Keratinocyte (primary cell): ENCODE measurements around the gene ITSN1. TPM values are rescaled to one million over a fixed set of nuclear protein-coding genes. Genes with fewer than 3 reads are reported as not detected.

Source experiments
- DNase-seq: peaks from one replicate; pipeline ENCODE4 v3.0.0-alpha.2; 2011; ENCODE audit warnings: low read depth, missing footprints, low spot score
- FAIRE-seq: peaks from 2 replicates; lab custom pipeline; 2011; peaks lifted over from hg19 to GRCh38; lab: Jason Lieb, UNC
- H2AFZ ChIP-seq: 2 replicates; pipeline ENCODE4 v1.6.0; 2012; ENCODE audit warnings: low read length, control low read depth, inconsistent platforms; ENCODE audit not compliant: control insufficient read depth
- H3K27ac ChIP-seq: 2 replicates; pipeline ENCODE4 v1.5.1; 2011; ENCODE audit warnings: low read length; ENCODE audit not compliant: control insufficient read depth, insufficient read depth
- H3K27me3 ChIP-seq: 3 replicates; pipeline ENCODE4 v1.6.0; 2011; ENCODE audit warnings: low read length; ENCODE audit not compliant: control insufficient read depth, insufficient read depth; ENCODE audit errors: extremely low read depth
- H3K36me3 ChIP-seq, 2 experiments: 2 replicates in 1 of 2; 3 replicates in 1 of 2; pipeline ENCODE4 v1.5.1; 2011; ENCODE audit warnings: low read length in 2 of 2, mild to moderate bottlenecking in 1 of 2; ENCODE audit not compliant: control insufficient read depth in 2 of 2, insufficient read depth in 2 of 2; ENCODE audit errors: extremely low read depth in 1 of 2
- H3K4me1 ChIP-seq: 3 replicates; pipeline ENCODE4 v1.5.1; 2011; ENCODE audit warnings: low read length; ENCODE audit not compliant: control insufficient read depth, insufficient read depth; ENCODE audit errors: extremely low read depth
- H3K4me2 ChIP-seq: 3 replicates; pipeline ENCODE4 v1.6.0; 2011; ENCODE audit warnings: low read depth, low read length; ENCODE audit not compliant: control insufficient read depth, insufficient read depth; ENCODE audit errors: extremely low read depth
- H3K4me3 ChIP-seq, 3 experiments: fragments of 200-600 bp in 1 of 3; sonication (generic) in 1 of 3; 2 replicates in 2 of 3; 3 replicates in 1 of 3; pipeline ENCODE4 v1.5.1; 2011 to 2016; ENCODE audit warnings: low read length in 3 of 3, mild to moderate bottlenecking in 3 of 3, control low read depth in 2 of 3, inconsistent platforms in 1 of 3, low read depth in 1 of 3, mixed read lengths in 1 of 3, mixed run types in 1 of 3, moderate library complexity in 1 of 3; ENCODE audit not compliant: control insufficient read depth in 2 of 3, insufficient read depth in 2 of 3; ENCODE audit errors: extremely low read depth in 1 of 3
- H3K79me2 ChIP-seq: 2 replicates; pipeline ENCODE4 v1.6.0; 2012; ENCODE audit warnings: low read length; ENCODE audit not compliant: control insufficient read depth, insufficient read depth
- H3K9ac ChIP-seq: 3 replicates; pipeline ENCODE4 v1.6.0; 2011; ENCODE audit warnings: low read length; ENCODE audit not compliant: control insufficient read depth, insufficient read depth; ENCODE audit errors: extremely low read depth
- H3K9me1 ChIP-seq: 3 replicates; pipeline ENCODE4 v1.6.0; 2011; ENCODE audit warnings: low read length; ENCODE audit not compliant: control insufficient read depth, insufficient read depth; ENCODE audit errors: extremely low read depth
- H3K9me3 ChIP-seq: 2 replicates; pipeline ENCODE4 v1.5.1; 2012; ENCODE audit warnings: low read depth, low read length; ENCODE audit not compliant: control insufficient read depth
- H4K20me1 ChIP-seq: 3 replicates; pipeline ENCODE4 v1.6.0; 2011; ENCODE audit warnings: low read length; ENCODE audit not compliant: control insufficient read depth, insufficient read depth; ENCODE audit errors: extremely low read depth
- CTCF ChIP-seq, 3 experiments: IDR thresholded peaks in 1 of 3; conservative IDR thresholded peaks in 1 of 3; optimal IDR thresholded peaks in 1 of 3; 2 replicates in 2 of 3; 3 replicates in 1 of 3; pipeline versions ENCODE3 to v1.5.1; 2011; ENCODE audit warnings: low read length in 3 of 3, mild to moderate bottlenecking in 3 of 3, moderate library complexity in 2 of 3, control low read depth in 1 of 3, inconsistent platforms in 1 of 3; ENCODE audit not compliant: insufficient read depth in 2 of 3; ENCODE audit errors: extremely low read depth in 1 of 3
- EZH2 ChIP-seq: IDR thresholded peaks from one replicate; pipeline ENCODE4 v1.6.1; 2012; ENCODE audit warnings: inconsistent platforms, mild to moderate bottlenecking, low read length, moderate library complexity
- dilution Hi-C: fragments of 300-500 bp; cut with MboI; formaldehyde crosslinking; loops from one replicate; pipeline ENCODE4 v1.7.0; 2020; ENCODE audit warnings: low sequenced_read_pairs; ENCODE audit not compliant: extremely low pct_ligation_motif_present
- polyA plus RNA-seq, 5 experiments: library from polyadenylated mRNA; depleted of rRNA in 3 of 5; stranded (reverse) in 3 of 5; stranded (forward) in 1 of 5; unstranded in 1 of 5; fragments of >200 nt; gene quantifications; 1 replicate in 1 of 5; 2 replicates in 3 of 5; 3 replicates in 1 of 5; pipeline versions ENCODE4 v1.2.1 to v1.2.3, GENCODE V29; 2011 to 2012; ENCODE audit warnings: missing spikeins in 2 of 5, low read depth in 1 of 5, low replicate concordance in 1 of 5

The ITSN1 gene
- polyA plus RNA-seq, 1 donor (not counting 4 experiments of a cell fraction or from before 2014, with no cell fraction given), result 34.3 TPM

- Histone ChIP-seq H3K27ac (no peak overlapping the region), H4K20me1 (no peaks in the 10 kb centered on the region), H3K27me3 (no peaks in the 10 kb centered on the region), H3K4me3 (no peak overlapping the region), H3K9ac (no peak overlapping the region), H3K36me3 (peaks cover 5 to 8% of the 10 kb centered on the region in 2 experiments), H3K79me2 (no peaks in the 10 kb centered on the region), H3K4me2 (no peak overlapping the region), H3K9me1 (no peaks in the 10 kb centered on the region), H3K4me1 (peaks cover 3% of the 10 kb centered on the region), H2AFZ (no peak overlapping the region), H3K9me3 (no peaks in the 10 kb centered on the region)
- dilution Hi-C loops, result no loop called here
- FAIRE-seq (no peak), DNase-seq (no peak)
- TF ChIP-seq CTCF (optimal IDR thresholded peaks at IDR 0.05 in 1 of 3, IDR thresholded peaks at IDR 0.05 in 1 of 3, conservative IDR thresholded peaks at IDR 0.05 in 1 of 3; ENCODE audit: extremely low read depth in 1 of 3, insufficient read depth in 2 of 3, low read length in 3 of 3) (no peak), EZH2 (no peak)
Observed at GRCh38 chr21:33897739-33898138, 255.4 kb downstream of the ITSN1 start.

- H3K9ac ChIP-seq, result no peak overlapping the region
- DNase-seq (no peak), FAIRE-seq (no peak)
- H3K4me2 ChIP-seq, result no peak overlapping the region
- no peak overlapping the region for H2AFZ ChIP-seq
- dilution Hi-C loops, result no loop called here
- H3K79me2 ChIP-seq, result no peaks in the 10 kb centered on the region
- no peak overlapping the region for H3K27ac ChIP-seq
- TF ChIP-seq EZH2 (no peak), CTCF (optimal IDR thresholded peaks at IDR 0.05 in 1 of 3, IDR thresholded peaks at IDR 0.05 in 1 of 3, conservative IDR thresholded peaks at IDR 0.05 in 1 of 3; ENCODE audit: extremely low read depth in 1 of 3, insufficient read depth in 2 of 3, low read length in 3 of 3) (no peak)
- H3K9me3 ChIP-seq, result no peaks in the 10 kb centered on the region
- no peaks in the 10 kb centered on the region for H4K20me1 ChIP-seq
- H3K9me1 ChIP-seq, result no peaks in the 10 kb centered on the region
- H3K27me3 ChIP-seq, result no peaks in the 10 kb centered on the region
- peaks cover 8 to 15% of the 10 kb centered on the region in 2 experiments for H3K36me3 ChIP-seq
- H3K4me3 ChIP-seq, result no peak overlapping the region
- peaks cover 3% of the 10 kb centered on the region for H3K4me1 ChIP-seq
Observed at GRCh38 chr21:33898586-33898985, 256.3 kb downstream of the ITSN1 start.
